ENCODE results near the gene PSAPL1. TPM values are rescaled to one million over a fixed set of nuclear protein-coding genes. Genes with fewer than 3 reads are reported as not detected.
"Not testable (repeated sequence)": the region's sequence is repeated elsewhere in the genome, so short reads cannot be mapped to it uniquely, and the experiment has no call there.

Gene PSAPL1
- polyA plus RNA-seq, 6 donors from 2014 or later, result not detected

- not testable (repeated sequence) for H3K27me3 Mint-ChIP-seq; ATAC-seq (ENCODE audit: low read depth in 2 of 2); H3K36me3 Mint-ChIP-seq
Measured at GRCh38 chr4:7452802-7453201, 18.1 kb upstream of the PSAPL1 start.

GRCh38 chr4:7451800-7452199 lies 17.1 kb upstream of the PSAPL1 start:
- DNase-seq (no peak), ATAC-seq (ENCODE audit: low read depth in 2 of 2) (no peak)
- Mint-ChIP-seq H3K4me1 (no peaks in the 10 kb centered on the region), H3K9me3 (peaks cover 0 to 2% (median 0%) of the 10 kb centered on the region in 7 donors), H3K27me3 (no peaks in the 10 kb centered on the region), H3K36me3 (no peaks in the 10 kb centered on the region), H3K27ac (no peak overlapping the region), H3K4me3 (no peak overlapping the region)

More at GRCh38 chr4:7452802-7453201, 18.1 kb upstream of the PSAPL1 start:
- not testable (repeated sequence) for H3K4me3 Mint-ChIP-seq, H3K4me1 Mint-ChIP-seq, DNase-seq, H3K9me3 Mint-ChIP-seq
- peak overlapping the region in 1 of 6 donors; percentile 21 for H3K27ac Mint-ChIP-seq

DNA sequence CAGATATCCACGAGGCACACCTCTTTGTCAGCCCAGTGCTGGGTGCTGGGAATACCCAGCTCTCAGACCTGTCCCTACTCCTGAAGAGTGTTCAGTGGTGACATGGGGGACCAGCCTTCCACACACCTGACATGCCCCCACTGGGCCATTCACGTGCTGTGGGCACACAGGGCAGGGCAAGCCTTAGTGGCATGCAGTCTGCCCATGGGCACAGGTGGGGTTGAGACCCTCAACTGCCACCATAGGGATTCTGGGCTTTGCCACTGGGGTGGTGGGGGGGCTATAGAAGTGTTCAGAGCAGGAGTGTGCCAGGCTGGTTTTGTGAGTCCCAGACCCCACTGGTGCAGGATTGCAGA lies 16.7 kb upstream of the PSAPL1 start:
- no peak overlapping the region for H3K4me3 Mint-ChIP-seq
- ATAC-seq (ENCODE audit: low read depth in 2 of 2), result no peak
- H3K27ac Mint-ChIP-seq, result no peak overlapping the region
- no peak for DNase-seq
- no peaks in the 10 kb centered on the region for H3K27me3 Mint-ChIP-seq
- H3K36me3 Mint-ChIP-seq, result no peaks in the 10 kb centered on the region
- peaks cover 0 to 2% (median 0%) of the 10 kb centered on the region in 7 donors for H3K9me3 Mint-ChIP-seq
- H3K4me1 Mint-ChIP-seq, result no peaks in the 10 kb centered on the region

- no peak for DNase-seq
Measured at GRCh38 chr4:7450775-7451433, 16.2 kb upstream of the PSAPL1 start.

DNA sequence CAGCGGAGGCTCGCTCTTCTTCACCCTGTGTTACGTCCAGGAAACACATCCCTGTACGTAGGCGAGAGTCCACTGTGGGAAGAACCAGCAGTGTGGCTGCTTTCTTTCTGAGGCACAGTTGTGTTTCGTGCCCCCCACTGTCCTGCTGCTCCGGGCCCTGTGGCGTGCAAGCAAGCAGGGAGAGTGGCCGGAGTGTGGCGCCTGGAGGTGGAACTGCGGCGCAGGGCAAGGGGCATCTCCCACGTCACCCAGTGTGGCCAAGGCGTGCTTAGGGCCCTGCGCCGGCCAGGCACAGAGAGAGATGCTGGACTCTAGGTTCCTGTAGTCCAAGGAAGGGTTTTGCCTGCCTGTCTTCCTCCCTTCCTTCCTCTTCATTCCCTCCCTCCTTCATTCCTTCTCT lies 13.3 kb upstream of the PSAPL1 start:
- Mint-ChIP-seq H3K4me3 (no peak overlapping the region), H3K27me3 (peaks cover 0 to 17% (median 10%) of the 10 kb centered on the region in 3 donors), H3K27ac (no peak overlapping the region), H3K9me3 (peaks cover 0 to 6% (median 0%) of the 10 kb centered on the region in 7 donors), H3K36me3 (peaks cover 0 to 8% of the 10 kb centered on the region in 2 donors), H3K4me1 (no peaks in the 10 kb centered on the region)
- ATAC-seq (ENCODE audit: low read depth in 2 of 2) (no peak), DNase-seq (no peak)

More at GRCh38 chr4:7450775-7451433, 16.2 kb upstream of the PSAPL1 start:
- no peaks in the 10 kb centered on the region for H3K27me3 Mint-ChIP-seq
- no peaks in the 10 kb centered on the region for H3K36me3 Mint-ChIP-seq
- no peaks in the 10 kb centered on the region for H3K4me1 Mint-ChIP-seq
- no peak overlapping the region for H3K4me3 Mint-ChIP-seq
- H3K9me3 Mint-ChIP-seq, result peaks cover 0 to 2% (median 0%) of the 10 kb centered on the region in 7 donors
- ATAC-seq (ENCODE audit: low read depth in 2 of 2), result no peak
- H3K27ac Mint-ChIP-seq, result no peak overlapping the region

DNA sequence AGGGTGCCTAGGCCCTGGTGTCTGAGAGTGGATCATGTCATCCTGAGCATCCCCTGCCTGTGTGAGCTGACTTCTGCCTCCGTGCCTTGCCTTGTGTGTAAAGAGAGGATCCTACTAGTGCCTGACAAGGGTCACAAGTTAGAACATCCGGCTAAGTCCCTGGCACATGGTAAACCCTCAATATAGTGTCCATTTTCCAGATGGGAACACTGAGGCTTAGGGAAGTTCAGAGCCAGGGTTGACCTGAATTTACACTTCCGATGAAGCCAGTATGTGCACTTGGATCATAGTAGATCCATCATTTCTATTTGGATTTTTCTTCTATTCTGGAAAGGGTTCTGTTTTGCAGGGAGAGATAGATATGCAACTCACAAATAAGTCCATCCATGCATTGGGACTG lies 12.5 kb upstream of the PSAPL1 start:
- ATAC-seq (ENCODE audit: low read depth in 2 of 2) (no peak), DNase-seq (no peak)
- Mint-ChIP-seq H3K4me3 (no peak overlapping the region), H3K4me1 (no peaks in the 10 kb centered on the region), H3K9me3 (peaks cover 0 to 5% (median 0%) of the 10 kb centered on the region in 7 donors), H3K27me3 (peaks cover 0 to 22% (median 10%) of the 10 kb centered on the region in 3 donors), H3K36me3 (peaks cover 0 to 8% of the 10 kb centered on the region in 2 donors), H3K27ac (no peak overlapping the region)

GRCh38 chr4:7444731-7445130 lies 10.0 kb upstream of the PSAPL1 start:
- Mint-ChIP-seq H3K4me3 (no peak overlapping the region), H3K27ac (no peak overlapping the region), H3K27me3 (peaks cover 0 to 22% (median 18%) of the 10 kb centered on the region in 3 donors), H3K4me1 (peaks cover 0 to 2% (median 0%) of the 10 kb centered on the region in 3 donors), H3K9me3 (peaks cover 0 to 5% (median 0%) of the 10 kb centered on the region in 7 donors), H3K36me3 (peaks cover 0 to 8% of the 10 kb centered on the region in 2 donors)
- ATAC-seq (ENCODE audit: low read depth in 2 of 2) (no peak), DNase-seq (no peak)

DNA sequence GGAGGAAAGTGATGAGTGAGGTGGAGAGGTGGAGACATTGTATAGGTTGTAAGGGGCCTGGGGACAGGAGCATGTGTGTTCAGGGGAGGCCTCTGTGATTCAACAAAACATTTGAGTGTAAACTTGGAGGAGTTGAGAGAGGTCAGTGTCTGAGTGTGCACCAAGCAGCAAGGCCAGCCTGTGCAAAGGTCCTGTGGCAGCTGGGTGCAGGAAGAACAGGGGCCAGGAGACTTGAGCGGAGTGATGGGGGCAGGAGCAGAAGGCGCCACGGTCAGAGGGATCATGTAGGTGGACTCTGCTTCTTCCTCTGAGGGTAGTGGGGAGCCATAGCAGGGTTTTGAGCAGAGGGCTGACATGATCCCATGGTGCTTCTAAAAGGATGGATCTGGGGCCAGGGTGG lies 9.6 kb upstream of the PSAPL1 start:
- peaks cover 0 to 2% (median 0%) of the 10 kb centered on the region in 3 donors for H3K4me1 Mint-ChIP-seq
- DNase-seq (no peak), ATAC-seq (ENCODE audit: low read depth in 2 of 2) (no peak)
- peaks cover 0 to 22% (median 18%) of the 10 kb centered on the region in 3 donors for H3K27me3 Mint-ChIP-seq
- no peak overlapping the region for H3K27ac Mint-ChIP-seq
- no peak overlapping the region for H3K4me3 Mint-ChIP-seq
- H3K36me3 Mint-ChIP-seq, result peaks cover 0 to 8% of the 10 kb centered on the region in 2 donors
- H3K9me3 Mint-ChIP-seq, result peaks cover 0 to 5% (median 0%) of the 10 kb centered on the region in 7 donors

DNA sequence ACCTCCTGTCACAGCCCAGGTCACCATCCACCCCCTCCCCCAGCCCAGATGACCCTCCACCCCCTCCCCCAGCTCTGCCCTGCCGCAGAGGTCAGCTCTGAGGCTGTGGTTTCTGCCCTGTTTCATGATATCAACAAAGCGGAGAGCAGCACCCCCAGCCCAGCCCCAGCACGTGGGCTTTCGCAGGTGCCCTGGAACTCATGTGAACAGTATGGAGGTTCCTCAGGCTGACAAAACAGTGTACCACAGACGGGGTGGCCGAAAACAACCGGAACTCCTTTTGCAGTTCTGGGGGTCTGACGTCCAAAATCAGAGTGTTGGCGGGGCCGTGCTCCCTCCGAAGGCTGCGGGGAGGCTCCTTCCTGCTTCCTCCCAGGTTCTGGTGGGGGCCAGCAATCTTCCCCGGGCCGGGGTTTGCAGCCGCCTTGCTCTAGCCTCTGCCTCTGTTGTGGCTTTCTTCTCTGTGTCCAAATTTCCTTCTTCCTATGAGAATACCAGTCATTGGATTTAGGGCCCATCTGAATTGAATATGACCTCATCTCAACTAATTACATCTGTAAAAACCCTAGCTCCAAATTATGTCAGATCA lies 7.9 kb upstream of the PSAPL1 start:
- peaks cover 0 to 5% (median 0%) of the 10 kb centered on the region in 7 donors for H3K9me3 Mint-ChIP-seq
- ATAC-seq (ENCODE audit: low read depth in 2 of 2) (no peak), DNase-seq (no peak)
- no peak overlapping the region for H3K4me3 Mint-ChIP-seq
- peaks cover 0 to 22% (median 18%) of the 10 kb centered on the region in 3 donors for H3K27me3 Mint-ChIP-seq
- H3K27ac Mint-ChIP-seq, result no peak overlapping the region
- peaks cover 0 to 8% of the 10 kb centered on the region in 2 donors for H3K36me3 Mint-ChIP-seq
- H3K4me1 Mint-ChIP-seq, result peaks cover 0 to 2% (median 0%) of the 10 kb centered on the region in 3 donors

GRCh38 chr4:7441201-7441600 lies 6.5 kb upstream of the PSAPL1 start:
- Mint-ChIP-seq H3K9me3 (peaks cover 0 to 5% (median 0%) of the 10 kb centered on the region in 7 donors), H3K4me1 (peaks cover 0 to 2% (median 0%) of the 10 kb centered on the region in 3 donors), H3K27me3 (peaks cover 0 to 22% (median 18%) of the 10 kb centered on the region in 3 donors), H3K36me3 (peaks cover 0 to 8% of the 10 kb centered on the region in 2 donors), H3K4me3 (no peak overlapping the region), H3K27ac (no peak overlapping the region)
- ATAC-seq (ENCODE audit: low read depth in 2 of 2) (no peak), DNase-seq (no peak)

DNA sequence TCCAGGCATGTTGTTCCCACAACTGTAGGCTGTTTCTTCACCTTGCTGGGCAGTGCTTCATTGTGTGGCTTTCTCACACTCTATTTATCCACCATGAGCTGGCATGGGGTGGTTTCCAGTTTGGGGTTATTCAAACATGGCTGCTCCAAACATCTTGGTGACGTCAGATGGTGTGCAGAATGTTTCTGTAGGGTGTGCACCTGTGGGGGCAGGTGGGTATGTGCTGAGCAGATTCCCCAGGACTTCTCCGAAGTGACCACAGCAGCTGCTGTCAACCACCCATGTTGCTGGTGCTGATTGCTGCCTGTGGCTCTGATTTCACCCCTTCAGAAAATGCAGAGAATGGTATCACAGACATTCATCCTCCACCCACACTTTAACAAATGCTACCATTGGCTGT lies 5.0 kb upstream of the PSAPL1 start:
- Mint-ChIP-seq H3K36me3 (peaks cover 0 to 8% of the 10 kb centered on the region in 2 donors), H3K9me3 (peaks cover 0 to 5% (median 0%) of the 10 kb centered on the region in 7 donors), H3K4me3 (no peak overlapping the region), H3K27ac (no peak overlapping the region), H3K27me3 (peaks cover 0 to 18% (median 17%) of the 10 kb centered on the region in 3 donors), H3K4me1 (peaks cover 0 to 2% (median 0%) of the 10 kb centered on the region in 3 donors)
- DNase-seq (no peak), ATAC-seq (ENCODE audit: low read depth in 2 of 2) (no peak)

- no peak overlapping the region for H3K4me3 Mint-ChIP-seq
- H3K27ac Mint-ChIP-seq, result no peak overlapping the region
- no peaks in the 10 kb centered on the region for H3K36me3 Mint-ChIP-seq
- DNase-seq, result no peak
- H3K9me3 Mint-ChIP-seq, result no peaks in the 10 kb centered on the region
- H3K27me3 Mint-ChIP-seq, result peaks cover 0 to 8% (median 0%) of the 10 kb centered on the region in 3 donors
- peaks cover 0 to 2% (median 0%) of the 10 kb centered on the region in 3 donors for H3K4me1 Mint-ChIP-seq
- ATAC-seq (ENCODE audit: low read depth in 2 of 2), result no peak
Measured at GRCh38 chr4:7436256-7436655, 1.5 kb upstream of the PSAPL1 start.

GRCh38 chr4:7435471-7436061 lies 836 bp upstream of the PSAPL1 start:
- Mint-ChIP-seq H3K9me3 (no peaks in the 10 kb centered on the region), H3K27me3 (peaks cover 0 to 2% (median 0%) of the 10 kb centered on the region in 3 donors), H3K4me1 (peaks cover 0 to 4% (median 0%) of the 10 kb centered on the region in 3 donors), H3K27ac (no peak overlapping the region), H3K4me3 (peak overlapping the region in 1 of 8 donors; percentile 11), H3K36me3 (no peaks in the 10 kb centered on the region)
- ATAC-seq (ENCODE audit: low read depth in 2 of 2) (no peak), DNase-seq (no peak)
